GM12801 (cell line): Measurements from ENCODE around the gene ASCC3.

Experiments
- CTCF ChIP-seq: IDR thresholded peaks from one replicate; pipeline ENCODE4 v1.5.1; 2011; ENCODE audit warnings: control low read depth; ENCODE audit not compliant: insufficient read length; ENCODE audit errors: extremely low read depth

Gene ASCC3

DNA sequence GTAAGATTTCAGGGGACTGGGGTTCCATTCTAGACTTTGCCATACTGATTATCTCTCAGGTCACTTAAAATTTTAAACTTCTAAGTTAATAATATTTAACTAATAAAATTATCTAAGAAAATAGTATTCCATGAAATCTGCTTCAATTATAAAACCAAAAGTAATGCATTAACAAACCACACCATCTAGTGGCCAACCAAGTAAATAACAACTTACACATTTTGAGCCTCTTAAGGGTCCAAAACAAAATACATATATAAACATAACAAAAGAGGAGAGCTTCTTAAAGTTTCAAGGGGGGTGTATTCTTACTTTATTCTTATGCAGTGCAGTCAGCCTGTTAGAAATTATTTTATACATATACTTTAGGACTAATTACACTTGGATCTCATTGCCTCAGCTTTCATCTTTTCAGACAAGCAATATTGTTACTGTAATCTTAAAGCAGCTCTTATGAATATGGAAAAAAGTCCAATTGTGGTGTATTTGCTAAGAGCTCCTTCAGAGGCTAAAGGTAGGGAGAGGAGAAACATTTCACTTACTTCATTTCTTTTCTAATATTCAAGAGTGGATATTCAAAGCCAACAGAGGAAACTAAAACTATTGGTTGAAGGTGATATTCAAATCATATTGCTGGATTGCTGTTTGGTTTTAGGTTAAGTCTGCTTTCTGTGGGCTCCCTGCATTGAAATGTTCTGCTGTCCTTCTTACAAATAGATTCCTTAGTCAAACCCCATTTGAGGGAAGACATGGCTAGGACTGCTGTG lies 216.7 kb downstream of the ASCC3 start:
- no peak for TF ChIP-seq CTCF

GRCh38 chr6:100663219-100663863 lies 217.8 kb downstream of the ASCC3 start:
- TF ChIP-seq CTCF: no peak

GRCh38 chr6:100662264-100662663 lies 218.9 kb downstream of the ASCC3 start:
- TF ChIP-seq CTCF: no peak

DNA sequence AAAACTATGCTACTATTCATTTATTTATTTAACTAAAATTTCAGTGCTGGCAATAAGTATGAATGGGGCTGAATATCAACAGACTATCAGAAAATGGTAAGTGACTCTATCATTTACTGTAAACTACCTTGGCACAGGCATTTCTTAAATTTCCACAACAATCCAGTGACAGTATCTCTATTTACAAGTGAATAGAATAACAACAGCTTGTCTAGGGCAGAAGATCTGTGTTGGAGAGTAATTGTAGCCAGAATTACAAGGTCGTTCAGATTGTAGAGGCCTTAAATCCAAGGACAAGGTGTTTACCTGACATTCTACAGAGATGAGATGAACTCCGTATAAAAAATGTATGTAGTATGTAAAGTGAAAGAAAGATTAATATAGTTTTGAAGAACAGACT lies 222.6 kb downstream of the ASCC3 start:
- TF ChIP-seq CTCF: no peak

GRCh38 chr6:100657678-100658330 lies 223.3 kb downstream of the ASCC3 start:
- TF ChIP-seq CTCF: no peak

DNA sequence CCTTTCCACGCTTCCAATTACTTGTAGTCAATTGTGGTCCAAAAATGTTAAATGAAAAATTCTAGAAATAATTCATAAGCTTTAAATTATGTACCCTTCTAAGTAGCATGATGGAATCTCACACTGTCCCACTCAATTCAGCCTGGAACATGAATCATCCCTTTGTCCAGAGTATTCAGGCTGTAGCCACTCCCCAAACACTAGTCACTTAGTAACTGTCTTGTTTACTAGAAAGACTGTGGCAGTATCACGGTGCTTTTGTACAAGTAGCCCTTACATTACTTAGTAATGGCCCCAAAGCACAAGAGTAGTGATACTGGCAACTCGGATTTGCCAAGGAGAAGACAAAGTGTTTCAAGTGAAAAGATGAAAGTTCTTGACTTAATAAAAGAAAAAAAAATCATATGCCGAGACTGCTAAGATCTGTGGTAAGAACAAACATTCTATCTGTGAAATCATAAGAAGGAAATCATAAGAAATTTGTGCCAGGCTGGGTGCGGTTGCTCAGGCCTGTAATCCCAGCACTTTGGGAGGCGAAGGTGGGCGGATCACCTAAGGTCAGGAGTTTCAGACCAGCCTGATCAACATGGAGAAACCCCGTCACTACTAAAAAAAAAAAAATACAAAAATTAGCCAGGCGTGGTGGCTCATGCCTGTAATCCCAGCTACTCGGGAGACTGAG lies 247.9 kb downstream of the ASCC3 start:
- no peak for TF ChIP-seq CTCF

DNA sequence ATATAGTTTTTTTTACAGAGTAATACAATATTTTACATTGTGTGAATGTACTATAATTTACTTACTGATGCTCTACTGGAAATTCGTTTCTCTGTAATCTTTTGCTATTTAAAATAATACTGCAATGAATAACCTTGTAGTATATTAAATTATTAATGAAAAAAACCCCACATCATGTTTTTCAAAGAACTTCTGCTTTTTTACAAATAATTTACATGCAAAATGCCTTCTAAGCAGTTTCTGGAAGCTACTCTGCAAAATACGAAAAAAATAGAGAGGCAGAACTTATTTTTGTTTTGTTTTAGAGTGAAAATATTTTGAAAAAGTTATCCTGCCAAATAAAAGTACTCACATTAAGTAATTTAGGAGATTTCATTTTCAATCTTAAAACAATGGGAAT lies 250.6 kb downstream of the ASCC3 start:
- TF ChIP-seq CTCF: no peak
